HEK293 (cell line): ENCODE results near the gene ALDH8A1.

Source experiments
- FEZF1 ChIP-seq: fragments of 450-650 bp; formaldehyde crosslinking; IDR thresholded peaks from 2 replicates; pipeline ENCODE4 v1.5.1; 2016; ENCODE audit warnings: missing biosample characterization, missing genetic modification characterization
- PRDM1 ChIP-seq: fragments of 450-650 bp; formaldehyde crosslinking; IDR thresholded peaks from 2 replicates; pipeline ENCODE4; 2016; ENCODE audit warnings: missing biosample characterization, missing genetic modification characterization
- TRIM28 ChIP-seq: IDR thresholded peaks from 2 replicates; pipeline ENCODE4 v1.6.1; 2011; ENCODE audit warnings: low read length, control low read depth, borderline replicate concordance
- YY1 ChIP-seq: fragments of 450-650 bp; formaldehyde crosslinking; IDR thresholded peaks from 2 replicates; pipeline ENCODE4 v1.5.1; 2018; ENCODE audit warnings: missing biosample characterization, missing genetic modification characterization
- ZIC2 ChIP-seq: fragments of 450-650 bp; formaldehyde crosslinking; IDR thresholded peaks from 2 replicates; pipeline ENCODE4 v1.5.1; 2016; ENCODE audit warnings: missing biosample characterization, missing genetic modification characterization
- ZNF112 ChIP-seq: fragments of 450-650 bp; formaldehyde crosslinking; IDR thresholded peaks from 2 replicates; pipeline ENCODE4 v1.5.0; 2017; ENCODE audit warnings: missing biosample characterization, missing genetic modification characterization
- ZNF148 ChIP-seq: fragments of 450-650 bp; formaldehyde crosslinking; IDR thresholded peaks from 2 replicates; pipeline ENCODE4 v1.5.0; 2017; ENCODE audit warnings: missing biosample characterization, missing genetic modification characterization, borderline replicate concordance
- ZNF280D ChIP-seq: fragments of 450-650 bp; formaldehyde crosslinking; IDR thresholded peaks from 2 replicates; pipeline ENCODE4 v1.5.1; 2016; ENCODE audit warnings: missing biosample characterization, missing genetic modification characterization
- ZNF776 ChIP-seq: fragments of 450-650 bp; formaldehyde crosslinking; IDR thresholded peaks from 2 replicates; pipeline ENCODE4 v1.5.0; 2017; ENCODE audit warnings: missing biosample characterization, missing genetic modification characterization, borderline replicate concordance
- TF ChIP-seq, protein P1 (sequence below): fragments of 450-650 bp; formaldehyde crosslinking; IDR thresholded peaks from 2 replicates; pipeline ENCODE4 v1.5.1; 2016; ENCODE audit warnings: missing biosample characterization, missing genetic modification characterization
- TF ChIP-seq, protein P2 (sequence below): fragments of 450-650 bp; formaldehyde crosslinking; IDR thresholded peaks from 2 replicates; pipeline ENCODE4 v1.5.1; 2016; ENCODE audit warnings: missing biosample characterization, missing genetic modification characterization

DNA sequence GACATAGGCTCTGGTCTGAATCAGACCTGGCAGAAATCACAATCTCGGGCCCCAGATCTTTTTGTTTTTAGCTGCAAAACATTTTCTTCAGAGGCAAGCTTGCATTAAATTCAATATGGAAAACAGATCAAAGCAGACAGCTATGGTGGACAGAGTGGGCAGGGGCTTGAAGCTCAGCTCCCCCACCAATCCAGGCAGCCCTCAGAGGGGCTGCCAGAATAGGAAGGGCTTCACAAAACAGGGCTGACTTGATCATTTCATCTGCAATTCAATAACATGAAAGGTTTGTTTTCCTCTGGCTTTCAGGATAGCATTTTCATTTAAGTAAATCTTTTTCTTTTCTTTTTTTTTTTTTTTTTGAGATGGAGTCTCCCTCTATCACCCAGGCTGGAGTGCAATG, 49.2 kb upstream of the ALDH8A1 start:
- no peak for TF ChIP-seq PRDM1
- TF ChIP-seq ZNF280D (tag by site-specific recombination): no peak
- TF ChIP-seq ZNF148 (tag by site-specific recombination): no peak
- TF ChIP-seq, protein P1, sequence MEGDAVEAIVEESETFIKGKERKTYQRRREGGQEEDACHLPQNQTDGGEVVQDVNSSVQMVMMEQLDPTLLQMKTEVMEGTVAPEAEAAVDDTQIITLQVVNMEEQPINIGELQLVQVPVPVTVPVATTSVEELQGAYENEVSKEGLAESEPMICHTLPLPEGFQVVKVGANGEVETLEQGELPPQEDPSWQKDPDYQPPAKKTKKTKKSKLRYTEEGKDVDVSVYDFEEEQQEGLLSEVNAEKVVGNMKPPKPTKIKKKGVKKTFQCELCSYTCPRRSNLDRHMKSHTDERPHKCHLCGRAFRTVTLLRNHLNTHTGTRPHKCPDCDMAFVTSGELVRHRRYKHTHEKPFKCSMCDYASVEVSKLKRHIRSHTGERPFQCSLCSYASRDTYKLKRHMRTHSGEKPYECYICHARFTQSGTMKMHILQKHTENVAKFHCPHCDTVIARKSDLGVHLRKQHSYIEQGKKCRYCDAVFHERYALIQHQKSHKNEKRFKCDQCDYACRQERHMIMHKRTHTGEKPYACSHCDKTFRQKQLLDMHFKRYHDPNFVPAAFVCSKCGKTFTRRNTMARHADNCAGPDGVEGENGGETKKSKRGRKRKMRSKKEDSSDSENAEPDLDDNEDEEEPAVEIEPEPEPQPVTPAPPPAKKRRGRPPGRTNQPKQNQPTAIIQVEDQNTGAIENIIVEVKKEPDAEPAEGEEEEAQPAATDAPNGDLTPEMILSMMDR: no peak
- TF ChIP-seq, protein P2, sequence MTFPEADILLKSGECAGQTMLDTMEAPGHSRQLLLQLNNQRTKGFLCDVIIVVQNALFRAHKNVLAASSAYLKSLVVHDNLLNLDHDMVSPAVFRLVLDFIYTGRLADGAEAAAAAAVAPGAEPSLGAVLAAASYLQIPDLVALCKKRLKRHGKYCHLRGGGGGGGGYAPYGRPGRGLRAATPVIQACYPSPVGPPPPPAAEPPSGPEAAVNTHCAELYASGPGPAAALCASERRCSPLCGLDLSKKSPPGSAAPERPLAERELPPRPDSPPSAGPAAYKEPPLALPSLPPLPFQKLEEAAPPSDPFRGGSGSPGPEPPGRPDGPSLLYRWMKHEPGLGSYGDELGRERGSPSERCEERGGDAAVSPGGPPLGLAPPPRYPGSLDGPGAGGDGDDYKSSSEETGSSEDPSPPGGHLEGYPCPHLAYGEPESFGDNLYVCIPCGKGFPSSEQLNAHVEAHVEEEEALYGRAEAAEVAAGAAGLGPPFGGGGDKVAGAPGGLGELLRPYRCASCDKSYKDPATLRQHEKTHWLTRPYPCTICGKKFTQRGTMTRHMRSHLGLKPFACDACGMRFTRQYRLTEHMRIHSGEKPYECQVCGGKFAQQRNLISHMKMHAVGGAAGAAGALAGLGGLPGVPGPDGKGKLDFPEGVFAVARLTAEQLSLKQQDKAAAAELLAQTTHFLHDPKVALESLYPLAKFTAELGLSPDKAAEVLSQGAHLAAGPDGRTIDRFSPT (tag by site-specific recombination): no peak
- no peak for TF ChIP-seq YY1 (tag by site-specific recombination)
- TF ChIP-seq ZNF112 (tag by site-specific recombination): no peak
- TF ChIP-seq ZIC2 (tag by site-specific recombination): no peak
- no peak for TF ChIP-seq TRIM28
- TF ChIP-seq ZNF776: no peak
- TF ChIP-seq FEZF1 (tag by site-specific recombination): no peak
